CD4-positive, alpha-beta memory T cell (primary cell): Measurements from ENCODE around the gene NLRP3. TPM values are rescaled to one million over a fixed set of nuclear protein-coding genes. Genes with fewer than 3 reads are reported as not detected.
A peak's percentile ranks its signal among the peaks of the same experiment; 100 is the strongest.

Source experiments
- CTCF ChIA-PET: fragments of 350-600 bp; sonication (Branson Sonifier 250); formaldehyde crosslinking; loops from one replicate; lab custom pipeline; 2021; ENCODE audit warnings: inconsistent platforms; ENCODE audit not compliant: partially characterized antibody; lab: Charles Lee
- POLR2A ChIA-PET: fragments of 350-600 bp; sonication (Branson Sonifier 250); formaldehyde crosslinking; loops from one replicate; lab custom pipeline; 2021; ENCODE audit not compliant: partially characterized antibody; lab: Charles Lee
- DNase-seq, 5 donors: peaks; one replicate each; pipeline versions ENCODE4 v3.0.0 to v3.0.0-alpha.2; 2020 to 2022; ENCODE audit warnings: mixed read lengths in 1 of 5
- H3K27ac ChIP-seq: one replicate; pipeline ENCODE4 v1.7.0; 2013; ENCODE audit warnings: low read depth, low read length
- H3K27me3 ChIP-seq: 2 replicates; pipeline ENCODE4 v1.7.0; 2013; ENCODE audit warnings: mild to moderate bottlenecking, low read length, moderate library complexity; ENCODE audit not compliant: insufficient read depth
- H3K36me3 ChIP-seq: 2 replicates; pipeline ENCODE4 v1.7.0; 2013; ENCODE audit warnings: mild to moderate bottlenecking, low read length, moderate library complexity; ENCODE audit not compliant: insufficient read depth
- H3K4me1 ChIP-seq: 2 replicates; pipeline ENCODE4 v1.7.0; 2013; ENCODE audit warnings: mild to moderate bottlenecking, low read length, moderate library complexity; ENCODE audit not compliant: insufficient read depth
- H3K4me3 ChIP-seq, 2 donors: one replicate each; pipeline ENCODE4 v1.7.0; 2013; ENCODE audit warnings: low read length in 2 of 2, mild to moderate bottlenecking in 1 of 2
- H3K9me3 ChIP-seq, 2 donors: one replicate each; pipeline ENCODE4 v1.7.0; 2013; ENCODE audit warnings: low read length in 2 of 2, control low read depth in 1 of 2; ENCODE audit not compliant: control insufficient read depth in 1 of 2
- H3K27ac Mint-ChIP-seq, 7 donors: one replicate each; pipeline ENCODE4 v1.8.0; 2020 to 2021; ENCODE audit warnings: mixed read lengths in 7 of 7, mild to moderate bottlenecking in 6 of 7, inconsistent platforms in 3 of 7, moderate library complexity in 3 of 7
- H3K27me3 Mint-ChIP-seq, 2 donors: one replicate each; pipeline ENCODE4 v1.8.0; 2020 to 2021; ENCODE audit warnings: mixed read lengths in 2 of 2
- H3K36me3 Mint-ChIP-seq, 2 donors: one replicate each; pipeline ENCODE4 v1.8.0; 2020 to 2021; ENCODE audit warnings: mixed read lengths in 2 of 2, inconsistent platforms in 1 of 2, mild to moderate bottlenecking in 1 of 2
- H3K4me1 Mint-ChIP-seq, 4 donors: one replicate each; pipeline ENCODE4 v1.8.0; 2020 to 2021; ENCODE audit warnings: mixed read lengths in 4 of 4, mild to moderate bottlenecking in 1 of 4
- H3K4me3 Mint-ChIP-seq, 8 donors: one replicate each; pipeline ENCODE4 v1.8.0; 2020 to 2021; ENCODE audit warnings: mixed read lengths in 8 of 8, mild to moderate bottlenecking in 7 of 8, moderate library complexity in 6 of 8, inconsistent platforms in 3 of 8
- H3K9me3 Mint-ChIP-seq, 8 donors: one replicate each; pipeline ENCODE4 v1.8.0; 2020 to 2021; ENCODE audit warnings: mixed read lengths in 8 of 8, mild to moderate bottlenecking in 5 of 8, inconsistent platforms in 3 of 8, moderate library complexity in 1 of 8
- intact Hi-C: fragments of 100-400 bp; cut with micrococcal nuclease; formaldehyde crosslinking; loops from one replicate; pipeline ENCODE4 v1.15.1; 2023
- polyA plus RNA-seq, 2 donors: library from polyadenylated mRNA; unstranded; fragments of 300-500 nt; fragmentation: Illumina TruSeq; gene quantifications; one replicate each; pipeline ENCODE4 v1.2.3, GENCODE V29; 2021
- total RNA-seq, 2 experiments: library from RNA; stranded (reverse); gene quantifications; one replicate each; pipeline ENCODE4 v1.2.3, GENCODE V29; 2021

Gene NLRP3
- total and polyA plus RNA-seq, 4 experiments from 2014 or later = 3.4 to 14.6 (median 9.2) TPM

- Histone ChIP-seq H3K27ac (no peak overlapping the region), H3K27me3 (no peaks in the 10 kb centered on the region), H3K4me1 (peaks cover 9% of the 10 kb centered on the region), H3K36me3 (no peaks in the 10 kb centered on the region), H3K9me3 (no peaks in the 10 kb centered on the region), H3K4me3 (no peak overlapping the region)
- intact Hi-C loops = no loop called here
- Mint-ChIP-seq H3K9me3 (no peaks in the 10 kb centered on the region), H3K4me1 (peaks cover 8 to 16% (median 12%) of the 10 kb centered on the region in 4 donors), H3K4me3 (no peak overlapping the region), H3K27ac (no peak overlapping the region), H3K27me3 (peaks cover 2 to 6% of the 10 kb centered on the region in 2 donors), H3K36me3 (no peaks in the 10 kb centered on the region)
- POLR2A ChIA-PET = interaction anchor here (1.3 kb wide), 1 partner anchor 12 kb away, joined by 3 read pairs; no protein-coding TSS in a partner anchor
- CTCF ChIA-PET = interaction anchor here (1.3 to 2.8 kb wide), 2 partner anchors 12 to 29 kb away, joined by 5 to 15 read pairs; no protein-coding TSS in a partner anchor
- DNase-seq = no peak
Measured at GRCh38 chr1:247402120-247402675, 13.8 kb upstream of the NLRP3 start.

GRCh38 chr1:247406014-247406656 lies 9.8 kb upstream of the NLRP3 start:
- Histone ChIP-seq H3K9me3 (no peaks in the 10 kb centered on the region), H3K36me3 (no peaks in the 10 kb centered on the region), H3K4me3 (no peak overlapping the region), H3K4me1 (peaks cover 45% of the 10 kb centered on the region), H3K27ac (peak overlapping the region; percentile 65), H3K27me3 (no peaks in the 10 kb centered on the region)
- no peaks in the 10 kb centered on the region for H3K9me3 Mint-ChIP-seq
- CTCF ChIA-PET = interaction anchor here (1.0 to 1.6 kb wide), 2 partner anchors 16 to 17 kb away, joined by 3 to 7 read pairs; no protein-coding TSS in a partner anchor
- intact Hi-C loops = loop anchor here (2.0 to 5.0 kb wide), 2 partner anchors 15 to 474 kb away; partner anchors contain the start of gene AHCTF1
- POLR2A ChIA-PET = no interaction called here
- no peak for DNase-seq
- H3K4me1 Mint-ChIP-seq = peaks cover 29 to 46% (median 37%) of the 10 kb centered on the region in 4 donors
- no peaks in the 10 kb centered on the region for H3K36me3 Mint-ChIP-seq
- H3K4me3 Mint-ChIP-seq = peak overlapping the region in 3 of 8 donors; percentile 35 to 89 (median 82)
- H3K27me3 Mint-ChIP-seq = peaks cover 0 to under 1% of the 10 kb centered on the region in 2 donors
- H3K27ac Mint-ChIP-seq = peak overlapping the region; percentile 83 to 98 (median 95)

- H3K4me1 ChIP-seq = peaks cover 45% of the 10 kb centered on the region
- Mint-ChIP-seq H3K4me1 (peaks cover 29 to 46% (median 39%) of the 10 kb centered on the region in 4 donors), H3K36me3 (no peaks in the 10 kb centered on the region), H3K9me3 (no peaks in the 10 kb centered on the region), H3K4me3 (peak overlapping the region; percentile 82 to 95 (median 88)), H3K27ac (peak overlapping the region; percentile 83 to 98 (median 95)), H3K27me3 (no peaks in the 10 kb centered on the region)
- H3K27me3 ChIP-seq = no peaks in the 10 kb centered on the region
- peak; percentile 73 to 90 (median 78) for DNase-seq
- ChIA-PET POLR2A (interaction anchor here (0.9 to 1.0 kb wide), 2 partner anchors 9 to 16 kb away, joined by 3 to 9 read pairs; partner anchors contain the start of gene NLRP3), CTCF (interaction anchor here (1.5 kb wide), 1 partner anchor 17 kb away, joined by 11 read pairs; no protein-coding TSS in a partner anchor)
- H3K4me3 ChIP-seq = peak overlapping the region; percentile 54 to 57
- intact Hi-C loops = loop anchor here (1.0 to 5.0 kb wide), 4 partner anchors 9 to 475 kb away; partner anchors contain the start of genes AHCTF1 and NLRP3
- peak overlapping the region; percentile 65 for H3K27ac ChIP-seq
- H3K36me3 ChIP-seq = no peaks in the 10 kb centered on the region
- no peaks in the 10 kb centered on the region for H3K9me3 ChIP-seq
Measured at GRCh38 chr1:247407180-247407616, 8.8 kb upstream of the NLRP3 start.

GRCh38 chr1:247408100-247408499 lies 7.9 kb upstream of the NLRP3 start:
- no peaks in the 10 kb centered on the region for H3K36me3 Mint-ChIP-seq
- CTCF ChIA-PET = interaction anchor here (1.5 kb wide), 1 partner anchor 18 kb away, joined by 11 read pairs; no protein-coding TSS in a partner anchor
- peaks cover 45% of the 10 kb centered on the region for H3K4me1 ChIP-seq
- POLR2A ChIA-PET = interaction anchor here (0.9 to 1.0 kb wide), 2 partner anchors 8 to 17 kb away, joined by 3 to 9 read pairs; partner anchors contain the start of gene NLRP3
- intact Hi-C loops = loop anchor here (5.0 kb wide), 1 partner anchor 476 kb away; the partner anchor contains the start of gene AHCTF1
- H3K9me3 Mint-ChIP-seq = no peaks in the 10 kb centered on the region
- peak overlapping the region; percentile 82 to 95 (median 88) for H3K4me3 Mint-ChIP-seq
- peak in 1 of 5 donors; percentile 62 for DNase-seq
- peak overlapping the region; percentile 65 for H3K27ac ChIP-seq
- H3K27me3 ChIP-seq = no peaks in the 10 kb centered on the region
- H3K36me3 ChIP-seq = no peaks in the 10 kb centered on the region
- peaks cover 29 to 48% (median 39%) of the 10 kb centered on the region in 4 donors for H3K4me1 Mint-ChIP-seq
- no peaks in the 10 kb centered on the region for H3K27me3 Mint-ChIP-seq
- H3K9me3 ChIP-seq = no peaks in the 10 kb centered on the region
- H3K27ac Mint-ChIP-seq = peak overlapping the region; percentile 83 to 98 (median 95)
- H3K4me3 ChIP-seq = peak overlapping the region; percentile 51 to 54

- peaks cover 31 to 50% (median 41%) of the 10 kb centered on the region in 4 donors for H3K4me1 Mint-ChIP-seq
- Histone ChIP-seq H3K4me3 (peak overlapping the region; percentile 25 to 55), H3K27ac (peak overlapping the region; percentile 41), H3K4me1 (peaks cover 48% of the 10 kb centered on the region), H3K36me3 (no peaks in the 10 kb centered on the region), H3K9me3 (no peaks in the 10 kb centered on the region), H3K27me3 (no peaks in the 10 kb centered on the region)
- H3K9me3 Mint-ChIP-seq = no peaks in the 10 kb centered on the region
- CTCF ChIA-PET = interaction anchor here (0.9 to 9.6 kb wide), 2 partner anchors 17 to 20 kb away, joined by 3 to 104 read pairs; no protein-coding TSS in a partner anchor
- no peaks in the 10 kb centered on the region for H3K27me3 Mint-ChIP-seq
- DNase-seq = peak; percentile 35 to 58 (median 52)
- peak overlapping the region; percentile 83 to 98 (median 93) for H3K27ac Mint-ChIP-seq
- intact Hi-C loops = loop anchor here (5.0 kb wide), 1 partner anchor 478 kb away; the partner anchor contains the start of gene AHCTF1
- POLR2A ChIA-PET = interaction anchor here (3.5 kb wide), 1 partner anchor 20 kb away, joined by 16 read pairs; no protein-coding TSS in a partner anchor
- H3K4me3 Mint-ChIP-seq = peak overlapping the region; percentile 77 to 89 (median 86)
- no peaks in the 10 kb centered on the region for H3K36me3 Mint-ChIP-seq
Measured at GRCh38 chr1:247409869-247410544, 6.0 kb upstream of the NLRP3 start.

GRCh38 chr1:247411621-247412327 lies 4.2 kb upstream of the NLRP3 start:
- peak overlapping the region in 2 of 7 donors; percentile 36 to 69 for H3K27ac Mint-ChIP-seq
- H3K36me3 Mint-ChIP-seq = peaks cover 0 to 4% of the 10 kb centered on the region in 2 donors
- no peaks in the 10 kb centered on the region for H3K27me3 Mint-ChIP-seq
- no peak overlapping the region for H3K27ac ChIP-seq
- H3K4me1 Mint-ChIP-seq = peaks cover 40 to 60% (median 49%) of the 10 kb centered on the region in 4 donors
- no peak for DNase-seq
- no peaks in the 10 kb centered on the region for H3K36me3 ChIP-seq
- ChIA-PET POLR2A (interaction anchor here (3.5 kb wide), 1 partner anchor 21 kb away, joined by 16 read pairs; no protein-coding TSS in a partner anchor), CTCF (interaction anchor here (1.0 to 9.6 kb wide), 2 partner anchors 22 to 75 kb away, joined by 3 to 104 read pairs; no protein-coding TSS in a partner anchor)
- H3K27me3 ChIP-seq = no peaks in the 10 kb centered on the region
- intact Hi-C loops = no loop called here
- peaks cover 61% of the 10 kb centered on the region for H3K4me1 ChIP-seq
- H3K4me3 Mint-ChIP-seq = peak overlapping the region in 1 of 8 donors; percentile 7
- no peaks in the 10 kb centered on the region for H3K9me3 ChIP-seq
- H3K4me3 ChIP-seq = no peak overlapping the region
- no peaks in the 10 kb centered on the region for H3K9me3 Mint-ChIP-seq
